OCI-LY7 (cell line): ENCODE results near the gene GNG12. TPM values are rescaled to one million over a fixed set of nuclear protein-coding genes. Genes with fewer than 3 reads are reported as not detected.

Source experiments
- BruUV-seq: library from RNA; stranded (reverse); fragments of 400-500 nt; replicated peaks from 2 replicates; lab custom pipeline; 2021; lab: Mats Ljungman, UMichigan
- CTCF ChIA-PET: fragments of 300-600 bp; sonication (Branson Sonifier 250); formaldehyde crosslinking; loops from one replicate; lab custom pipeline; 2022; ENCODE audit warnings: antibody characterized with exemption; ENCODE audit not compliant: unreplicated experiment; lab: Charles Lee
- POLR2A ChIA-PET: fragments of 300-600 bp; sonication (Branson Sonifier 250); formaldehyde crosslinking; loops from one replicate; lab custom pipeline; 2022; ENCODE audit warnings: antibody characterized with exemption; lab: Charles Lee
- DNase-seq: peaks from one replicate; pipeline ENCODE4 v3.0.0-alpha.2; 2015; ENCODE audit warnings: low spot score
- H2AFZ ChIP-seq: fragments of 200-600 bp; sonication (generic), shearing (Covaris generic); 2 replicates; pipeline ENCODE4 v1.6.1; 2014; ENCODE audit warnings: mild to moderate bottlenecking, antibody characterized with exemption, low read length, moderate library complexity
- H3K27ac ChIP-seq: fragments of 200-600 bp; sonication (generic); 2 replicates; pipeline ENCODE4 v1.5.1; 2014; ENCODE audit warnings: mixed run types, low read depth, mild to moderate bottlenecking, moderate library complexity, low read length, inconsistent platforms; ENCODE audit not compliant: poor library complexity, severe bottlenecking
- H3K36me3 ChIP-seq: fragments of 200-600 bp; sonication (generic); 2 replicates; pipeline ENCODE4 v1.6.1; 2014; ENCODE audit warnings: mild to moderate bottlenecking, antibody characterized with exemption, low read length, moderate library complexity, mixed read lengths; ENCODE audit not compliant: insufficient read depth
- H3K4me1 ChIP-seq: fragments of 200-600 bp; sonication (generic); 2 replicates; pipeline ENCODE4 v1.5.1; 2014; ENCODE audit warnings: mild to moderate bottlenecking, low read length; ENCODE audit not compliant: insufficient read depth, poor library complexity, severe bottlenecking
- H3K4me2 ChIP-seq: fragments of 200-600 bp; sonication (generic); 2 replicates; pipeline ENCODE4 v1.6.1; 2014; ENCODE audit warnings: mild to moderate bottlenecking, low read length
- H3K4me3 ChIP-seq: fragments of 200-600 bp; sonication (generic); 2 replicates; pipeline ENCODE4 v1.5.1; 2014; ENCODE audit warnings: mild to moderate bottlenecking, low read depth, low read length; ENCODE audit not compliant: poor library complexity, severe bottlenecking
- H3K79me2 ChIP-seq: fragments of 200-600 bp; sonication (generic); 2 replicates; pipeline ENCODE4 v1.6.1; 2016; ENCODE audit warnings: low read depth, mild to moderate bottlenecking, low read length, moderate library complexity, mixed read lengths; ENCODE audit not compliant: insufficient read depth
- H3K9me2 ChIP-seq: fragments of 200-600 bp; sonication (generic); 2 replicates; pipeline ENCODE4 v1.6.1; 2016; ENCODE audit warnings: mild to moderate bottlenecking, low read length, mixed read lengths; ENCODE audit not compliant: insufficient read depth
- H3K9me3 ChIP-seq: fragments of 200-600 bp; sonication (generic); 2 replicates; pipeline ENCODE4 v1.6.1; 2014; ENCODE audit warnings: mild to moderate bottlenecking, mixed run types, low read length, mixed read lengths
- H4K20me1 ChIP-seq: fragments of 200-600 bp; sonication (generic); 2 replicates; pipeline ENCODE4 v1.6.1; 2014; ENCODE audit warnings: mild to moderate bottlenecking, antibody characterized with exemption, low read length, moderate library complexity, mixed read lengths; ENCODE audit not compliant: insufficient read depth
- CTCF ChIP-seq: fragments of 200-600 bp; sonication (generic); conservative IDR thresholded peaks from 2 replicates; pipeline ENCODE4 v1.5.1; 2014; ENCODE audit warnings: mild to moderate bottlenecking, antibody characterized with exemption, low read length, moderate library complexity, mixed read lengths
- EZH2phosphoT487 ChIP-seq: fragments of 200-600 bp; sonication (generic); IDR thresholded peaks from 2 replicates; pipeline ENCODE4 v1.6.1; 2018; ENCODE audit warnings: low read depth, borderline replicate concordance, mild to moderate bottlenecking, mixed run types, antibody characterized with exemption, low read length, moderate library complexity, mixed read lengths
- intact Hi-C: fragments of 100-400 bp; cut with micrococcal nuclease; formaldehyde crosslinking; loops from one replicate; pipeline ENCODE4 v1.10.0; 2022; ENCODE audit not compliant: unreplicated experiment
- total RNA-seq, 2 experiments: library from RNA; depleted of rRNA in 1 of 2; stranded (reverse); fragments of >200 nt in 1 of 2; shearing (Covaris generic) in 1 of 2; gene quantifications; 2 replicates each; pipeline ENCODE4 v1.2.3, GENCODE V29; 2014 to 2022

Gene GNG12
- total RNA-seq, 2 experiments from 2014 or later = 0.10 TPM; not detected in 1

GRCh38 chr1:67729872-67730271 lies 103.4 kb downstream of the GNG12 start:
- Histone ChIP-seq H3K4me1 (peaks cover 38% of the 10 kb centered on the region), H3K4me3 (no peak overlapping the region)
- DNase-seq = no peak

GRCh38 chr1:67726224-67726623 lies 107.0 kb downstream of the GNG12 start:
- no peak for DNase-seq

More at GRCh38 chr1:67729872-67730271, 103.4 kb downstream of the GNG12 start:
- no TSS peak for BruUV-seq
- ChIA-PET CTCF (no interaction called here), POLR2A (interaction anchor here (1.1 to 9.0 kb wide), 5 partner anchors 9 to 29 kb away, joined by 3 to 84 read pairs (median 15); no protein-coding TSS in a partner anchor)
- Histone ChIP-seq H4K20me1 (no peaks in the 10 kb centered on the region), H3K9me3 (no peaks in the 10 kb centered on the region), H3K9me2 (no peaks in the 10 kb centered on the region), H3K79me2 (no peaks in the 10 kb centered on the region), H3K27ac (no peak overlapping the region), H3K4me2 (no peak overlapping the region), H3K36me3 (no peaks in the 10 kb centered on the region), H2AFZ (no peak overlapping the region)
- TF ChIP-seq CTCF = no peak
- TF ChIP-seq EZH2phosphoT487 = no peak
- intact Hi-C loops = loop anchor here (10.0 kb wide), 1 partner anchor 965 kb away; no protein-coding TSS in a partner anchor

More at GRCh38 chr1:67726224-67726623, 107.0 kb downstream of the GNG12 start:
- TF ChIP-seq CTCF (no peak), EZH2phosphoT487 (no peak)
- ChIA-PET POLR2A (interaction anchor here (1.0 to 9.0 kb wide), 3 partner anchors 10 to 18 kb away, joined by 3 to 84 read pairs (median 4); no protein-coding TSS in a partner anchor), CTCF (no interaction called here)
- BruUV-seq = no TSS peak
- H3K27ac ChIP-seq = no peak overlapping the region
- no peaks in the 10 kb centered on the region for H4K20me1 ChIP-seq
- H2AFZ ChIP-seq = peak overlapping the region; percentile 35; the same call in 1 of the 2 replicates
- intact Hi-C loops = no loop called here
- no peak overlapping the region for H3K4me2 ChIP-seq
- no peaks in the 10 kb centered on the region for H3K9me3 ChIP-seq
- H3K9me2 ChIP-seq = no peaks in the 10 kb centered on the region
- no peaks in the 10 kb centered on the region for H3K79me2 ChIP-seq
- H3K4me1 ChIP-seq = peaks cover 36% of the 10 kb centered on the region
- no peak overlapping the region for H3K4me3 ChIP-seq
- no peaks in the 10 kb centered on the region for H3K36me3 ChIP-seq
